HepG2 (cell line): ENCODE data around the gene HEXD.

Experiments
- ADNP ChIP-seq: sonication (generic); formaldehyde crosslinking; IDR thresholded peaks from 2 replicates; pipeline ENCODE4 v1.4.0; 2020; ENCODE audit warnings: missing genetic modification reagents
- CREB1 ChIP-seq, 2 experiments: fragments of 450-650 bp in 1 of 2; IDR thresholded peaks; 2 replicates each; pipeline ENCODE4 v1.6.1; 2016 to 2017; ENCODE audit warnings: control low read depth in 1 of 2, mild to moderate bottlenecking in 1 of 2, missing compliant biosample characterization in 1 of 2, missing genetic modification characterization in 1 of 2
- EEA1 ChIP-seq: sonication (generic); formaldehyde crosslinking; IDR thresholded peaks from 2 replicates; pipeline ENCODE4 v1.5.1; 2020; ENCODE audit warnings: mild to moderate bottlenecking, missing genetic modification reagents, borderline replicate concordance
- ESRRA ChIP-seq: sonication (generic); formaldehyde crosslinking; IDR thresholded peaks from 2 replicates; pipeline ENCODE4 v1.5.1; 2020; ENCODE audit warnings: mild to moderate bottlenecking, low read depth, missing genetic modification reagents
- EZH2 ChIP-seq: conservative IDR thresholded peaks from 2 replicates; pipeline ENCODE4 v1.6.1; 2012; ENCODE audit warnings: mild to moderate bottlenecking, low read depth, low read length, moderate library complexity
- POLR2A ChIP-seq, 2 experiments: IDR thresholded peaks; 2 replicates each; pipeline ENCODE4 v1.6.1; 2011; ENCODE audit warnings: low read depth in 2 of 2, low read length in 2 of 2, mild to moderate bottlenecking in 1 of 2, moderate library complexity in 1 of 2; ENCODE audit not compliant: insufficient read depth in 1 of 2
- ZNF138 ChIP-seq: sonication (generic); formaldehyde crosslinking; IDR thresholded peaks from 2 replicates; pipeline ENCODE4 v1.5.0; 2020; ENCODE audit warnings: mild to moderate bottlenecking, low read depth, missing genetic modification reagents
- ZNF180 ChIP-seq: sonication (generic); formaldehyde crosslinking; IDR thresholded peaks from 2 replicates; pipeline ENCODE4 v1.4.0; 2020; ENCODE audit warnings: low read depth, missing genetic modification reagents, borderline replicate concordance
- ZNF235 ChIP-seq: sonication (generic); formaldehyde crosslinking; IDR thresholded peaks from 2 replicates; pipeline ENCODE4 v1.8.1; 2023; ENCODE audit warnings: mild to moderate bottlenecking, missing genetic modification reagents, borderline replicate concordance
- TF ChIP-seq, protein P1 (sequence below): sonication (generic); formaldehyde crosslinking; IDR thresholded peaks from 2 replicates; pipeline ENCODE4 v1.9.0; 2021; ENCODE audit warnings: missing genetic modification reagents, borderline replicate concordance
- TF ChIP-seq, protein P2 (sequence below): sonication (generic); formaldehyde crosslinking; IDR thresholded peaks from 2 replicates; pipeline ENCODE4 v1.4.0; 2020; ENCODE audit warnings: missing genetic modification reagents
- TF ChIP-seq, protein P3 (sequence below): sonication (generic); formaldehyde crosslinking; IDR thresholded peaks from 2 replicates; pipeline ENCODE4 v1.5.1; 2020; ENCODE audit warnings: mild to moderate bottlenecking, missing genetic modification reagents, moderate library complexity
- TF ChIP-seq, protein P4 (sequence below): sonication (generic); formaldehyde crosslinking; IDR thresholded peaks from 2 replicates; pipeline ENCODE4 v1.5.0; 2020; ENCODE audit warnings: mild to moderate bottlenecking, missing genetic modification reagents, moderate library complexity

- TF ChIP-seq, protein P1, sequence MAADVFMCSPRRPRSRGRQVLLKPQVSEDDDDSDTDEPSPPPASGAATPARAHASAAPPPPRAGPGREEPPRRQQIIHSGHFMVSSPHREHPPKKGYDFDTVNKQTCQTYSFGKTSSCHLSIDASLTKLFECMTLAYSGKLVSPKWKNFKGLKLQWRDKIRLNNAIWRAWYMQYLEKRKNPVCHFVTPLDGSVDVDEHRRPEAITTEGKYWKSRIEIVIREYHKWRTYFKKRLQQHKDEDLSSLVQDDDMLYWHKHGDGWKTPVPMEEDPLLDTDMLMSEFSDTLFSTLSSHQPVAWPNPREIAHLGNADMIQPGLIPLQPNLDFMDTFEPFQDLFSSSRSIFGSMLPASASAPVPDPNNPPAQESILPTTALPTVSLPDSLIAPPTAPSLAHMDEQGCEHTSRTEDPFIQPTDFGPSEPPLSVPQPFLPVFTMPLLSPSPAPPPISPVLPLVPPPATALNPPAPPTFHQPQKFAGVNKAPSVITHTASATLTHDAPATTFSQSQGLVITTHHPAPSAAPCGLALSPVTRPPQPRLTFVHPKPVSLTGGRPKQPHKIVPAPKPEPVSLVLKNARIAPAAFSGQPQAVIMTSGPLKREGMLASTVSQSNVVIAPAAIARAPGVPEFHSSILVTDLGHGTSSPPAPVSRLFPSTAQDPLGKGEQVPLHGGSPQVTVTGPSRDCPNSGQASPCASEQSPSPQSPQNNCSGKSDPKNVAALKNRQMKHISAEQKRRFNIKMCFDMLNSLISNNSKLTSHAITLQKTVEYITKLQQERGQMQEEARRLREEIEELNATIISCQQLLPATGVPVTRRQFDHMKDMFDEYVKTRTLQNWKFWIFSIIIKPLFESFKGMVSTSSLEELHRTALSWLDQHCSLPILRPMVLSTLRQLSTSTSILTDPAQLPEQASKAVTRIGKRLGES = no peak
- no peak for TF ChIP-seq ESRRA (CRISPR knock-in tag)
- TF ChIP-seq ADNP = no peak
- TF ChIP-seq, protein P2, sequence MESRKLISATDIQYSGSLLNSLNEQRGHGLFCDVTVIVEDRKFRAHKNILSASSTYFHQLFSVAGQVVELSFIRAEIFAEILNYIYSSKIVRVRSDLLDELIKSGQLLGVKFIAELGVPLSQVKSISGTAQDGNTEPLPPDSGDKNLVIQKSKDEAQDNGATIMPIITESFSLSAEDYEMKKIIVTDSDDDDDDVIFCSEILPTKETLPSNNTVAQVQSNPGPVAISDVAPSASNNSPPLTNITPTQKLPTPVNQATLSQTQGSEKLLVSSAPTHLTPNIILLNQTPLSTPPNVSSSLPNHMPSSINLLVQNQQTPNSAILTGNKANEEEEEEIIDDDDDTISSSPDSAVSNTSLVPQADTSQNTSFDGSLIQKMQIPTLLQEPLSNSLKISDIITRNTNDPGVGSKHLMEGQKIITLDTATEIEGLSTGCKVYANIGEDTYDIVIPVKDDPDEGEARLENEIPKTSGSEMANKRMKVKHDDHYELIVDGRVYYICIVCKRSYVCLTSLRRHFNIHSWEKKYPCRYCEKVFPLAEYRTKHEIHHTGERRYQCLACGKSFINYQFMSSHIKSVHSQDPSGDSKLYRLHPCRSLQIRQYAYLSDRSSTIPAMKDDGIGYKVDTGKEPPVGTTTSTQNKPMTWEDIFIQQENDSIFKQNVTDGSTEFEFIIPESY (CRISPR knock-in tag) = no peak
- TF ChIP-seq EZH2 = no peak
- TF ChIP-seq, protein P3, sequence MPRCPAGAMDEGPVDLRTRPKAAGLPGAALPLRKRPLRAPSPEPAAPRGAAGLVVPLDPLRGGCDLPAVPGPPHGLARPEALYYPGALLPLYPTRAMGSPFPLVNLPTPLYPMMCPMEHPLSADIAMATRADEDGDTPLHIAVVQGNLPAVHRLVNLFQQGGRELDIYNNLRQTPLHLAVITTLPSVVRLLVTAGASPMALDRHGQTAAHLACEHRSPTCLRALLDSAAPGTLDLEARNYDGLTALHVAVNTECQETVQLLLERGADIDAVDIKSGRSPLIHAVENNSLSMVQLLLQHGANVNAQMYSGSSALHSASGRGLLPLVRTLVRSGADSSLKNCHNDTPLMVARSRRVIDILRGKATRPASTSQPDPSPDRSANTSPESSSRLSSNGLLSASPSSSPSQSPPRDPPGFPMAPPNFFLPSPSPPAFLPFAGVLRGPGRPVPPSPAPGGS = no peak
- TF ChIP-seq POLR2A (IDR thresholded peaks at IDR 0.05; ENCODE audit: insufficient read depth in 1 of 2, low read depth in 2 of 2, low read length in 2 of 2) = no peak
- TF ChIP-seq, protein P4, sequence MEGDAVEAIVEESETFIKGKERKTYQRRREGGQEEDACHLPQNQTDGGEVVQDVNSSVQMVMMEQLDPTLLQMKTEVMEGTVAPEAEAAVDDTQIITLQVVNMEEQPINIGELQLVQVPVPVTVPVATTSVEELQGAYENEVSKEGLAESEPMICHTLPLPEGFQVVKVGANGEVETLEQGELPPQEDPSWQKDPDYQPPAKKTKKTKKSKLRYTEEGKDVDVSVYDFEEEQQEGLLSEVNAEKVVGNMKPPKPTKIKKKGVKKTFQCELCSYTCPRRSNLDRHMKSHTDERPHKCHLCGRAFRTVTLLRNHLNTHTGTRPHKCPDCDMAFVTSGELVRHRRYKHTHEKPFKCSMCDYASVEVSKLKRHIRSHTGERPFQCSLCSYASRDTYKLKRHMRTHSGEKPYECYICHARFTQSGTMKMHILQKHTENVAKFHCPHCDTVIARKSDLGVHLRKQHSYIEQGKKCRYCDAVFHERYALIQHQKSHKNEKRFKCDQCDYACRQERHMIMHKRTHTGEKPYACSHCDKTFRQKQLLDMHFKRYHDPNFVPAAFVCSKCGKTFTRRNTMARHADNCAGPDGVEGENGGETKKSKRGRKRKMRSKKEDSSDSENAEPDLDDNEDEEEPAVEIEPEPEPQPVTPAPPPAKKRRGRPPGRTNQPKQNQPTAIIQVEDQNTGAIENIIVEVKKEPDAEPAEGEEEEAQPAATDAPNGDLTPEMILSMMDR = no peak
- no peak for TF ChIP-seq EEA1
- TF ChIP-seq CREB1 (IDR thresholded peaks at IDR 0.05) = no peak
- no peak for TF ChIP-seq CREB1 (CRISPR knock-in tag; IDR thresholded peaks at IDR 0.05)
- TF ChIP-seq ZNF235 = no peak
- no peak for TF ChIP-seq ZNF180 (CRISPR knock-in tag)
- no peak for TF ChIP-seq ZNF138 (CRISPR knock-in tag)
Measured at GRCh38 chr17:82403662-82404660, 14.2 kb upstream of the HEXD start.
